ENCODE results near the gene FBRSL1. TPM values are rescaled to one million over a fixed set of nuclear protein-coding genes. Genes with fewer than 3 reads are reported as not detected.

Gene FBRSL1
- total and polyA plus RNA-seq, 9 of the 15 experiments (the other 6 are each of a cell fraction or from before 2014, with no cell fraction given), result 0.24 to 129 (median 7.3) TPM

GRCh38 chr12:132528564-132529106, 38.7 kb downstream of the FBRSL1 start:
- ATAC-seq (no peak), FAIRE-seq (no peak), DNase-seq (ENCODE audit: extremely low read depth in 1 of 4, low spot score in 3 of 4) (no peak)
- peaks cover 5% of the 10 kb centered on the region for H4K20me1 ChIP-seq (replicated peaks; ENCODE audit: control insufficient read depth, insufficient read depth, low read length)
- no peaks in the 10 kb centered on the region for H3K27me3 ChIP-seq (ENCODE audit: control insufficient read depth in 2 of 2, insufficient read depth in 2 of 2, low read length in 2 of 2)
- WGBS (ENCODE audit: insufficient coverage, low coverage, missing lambda C conversion rate), result 86% methylated on average over 12 of the region's 21 CpGs
- H3K9me3 ChIP-seq (replicated peaks; ENCODE audit: control insufficient read depth, insufficient read depth, low read depth, low read length), result no peaks in the 10 kb centered on the region
- peaks cover 0 to 54% of the 10 kb centered on the region in 2 experiments; a peak in 2 of 5 replicates for H3K4me1 ChIP-seq (replicated peaks in 1 of 2; ENCODE audit: control insufficient read depth in 2 of 2, insufficient read depth in 2 of 2, low read length in 2 of 2)
- H3K27ac ChIP-seq (ENCODE audit: extremely low read depth, low read depth, low read length), result no peak overlapping the region
- no peak overlapping the region for H3K4me2 ChIP-seq (ENCODE audit: insufficient read depth, low read length)
- H3K4me3 ChIP-seq, result no peak overlapping the region
- BruUV-seq (replicated peaks), result no TSS peak
- TF ChIP-seq POLR3A (IDR thresholded peaks at IDR 0.05; ENCODE audit: borderline replicate concordance, extremely low read depth, insufficient read depth, insufficient read length) (no peak), MYBL2 (IDR thresholded peaks at IDR 0.05; ENCODE audit: low read depth) (no peak), MYBL2 (CRISPR knock-in tag; IDR thresholded peaks at IDR 0.05; ENCODE audit: borderline replicate concordance) (no peak), IRF2 (CRISPR knock-in tag; IDR thresholded peaks at IDR 0.05) (no peak), PKNOX1 (IDR thresholded peaks at IDR 0.05) (no peak), RBFOX2 (IDR thresholded peaks at IDR 0.05; ENCODE audit: low read depth, low read length) (no peak), E2F1 (CRISPR knock-in tag; IDR thresholded peaks at IDR 0.05) (no peak), ETV6 (IDR thresholded peaks at IDR 0.05; ENCODE audit: borderline replicate concordance in 1 of 2, low read depth in 2 of 2, low read length in 1 of 2) (no peak), ETV6 (CRISPR knock-in tag; IDR thresholded peaks at IDR 0.05; ENCODE audit: borderline replicate concordance) (no peak)
- no peaks in the 10 kb centered on the region for H3K79me2 ChIP-seq (ENCODE audit: control insufficient read depth, insufficient read depth, low read length)
- H3K9me1 ChIP-seq (ENCODE audit: control insufficient read depth, insufficient read depth, low read length), result no peaks in the 10 kb centered on the region
- no peak overlapping the region for H3K9ac ChIP-seq (ENCODE audit: insufficient read depth in 1 of 2, low read depth in 2 of 2, low read length in 2 of 2)
- intact Hi-C loops (cut with micrococcal nuclease), result no loop called here
- ChIA-PET CTCF (ENCODE audit: low intra/inter-chr PET ratio) (no interaction called here), POLR2A (interaction anchor here (0.6 kb wide), 1 partner anchor 42 kb away, joined by 3 read pairs; no protein-coding TSS in a partner anchor)
- in situ Hi-C loops (cut with MboI), result no loop called here
- no peaks in the 10 kb centered on the region for H3K36me3 ChIP-seq (ENCODE audit: control insufficient read depth, insufficient read depth, low read length)
- no peak overlapping the region for H2AFZ ChIP-seq (ENCODE audit: low read depth, low read length)
